ENCODE results near the gene PTPRN2.

Gene PTPRN2

DNA sequence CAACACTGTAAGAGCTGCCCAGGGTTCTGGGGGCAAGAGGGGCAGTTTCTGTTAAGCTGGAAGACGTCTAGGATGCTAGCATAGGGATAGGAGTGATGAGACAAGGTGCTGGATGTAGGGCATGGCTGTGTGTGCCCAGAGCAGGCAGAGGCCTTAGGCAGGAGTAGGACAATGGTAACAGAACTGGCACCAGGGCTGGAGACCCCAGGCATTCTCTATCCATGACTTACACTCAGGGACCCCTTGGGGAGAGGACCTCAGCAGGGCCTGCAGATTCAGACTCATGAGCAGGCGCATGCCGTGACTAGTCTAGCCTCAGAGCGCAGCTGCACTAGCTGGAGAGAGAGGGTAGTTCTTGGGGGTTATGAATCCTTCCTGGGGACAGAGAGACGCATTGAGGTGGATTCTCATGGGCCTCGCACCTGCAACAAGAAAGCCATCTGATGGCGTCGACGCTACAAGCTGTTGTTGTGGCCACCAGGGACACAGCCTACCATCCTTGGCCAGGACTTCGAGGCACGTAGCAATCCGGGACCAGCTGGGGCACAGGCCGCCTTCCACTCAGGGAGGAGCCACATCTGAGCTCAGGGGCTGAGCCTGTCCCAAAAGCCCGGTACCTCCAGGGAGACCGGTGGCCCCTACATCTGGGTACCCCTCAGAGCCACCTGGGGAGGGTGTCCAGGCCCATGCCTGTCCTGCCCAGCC lies 474.1 kb downstream of the PTPRN2 start:
- DNase-seq (ENCODE audit: low spot score), result no peak

DNA sequence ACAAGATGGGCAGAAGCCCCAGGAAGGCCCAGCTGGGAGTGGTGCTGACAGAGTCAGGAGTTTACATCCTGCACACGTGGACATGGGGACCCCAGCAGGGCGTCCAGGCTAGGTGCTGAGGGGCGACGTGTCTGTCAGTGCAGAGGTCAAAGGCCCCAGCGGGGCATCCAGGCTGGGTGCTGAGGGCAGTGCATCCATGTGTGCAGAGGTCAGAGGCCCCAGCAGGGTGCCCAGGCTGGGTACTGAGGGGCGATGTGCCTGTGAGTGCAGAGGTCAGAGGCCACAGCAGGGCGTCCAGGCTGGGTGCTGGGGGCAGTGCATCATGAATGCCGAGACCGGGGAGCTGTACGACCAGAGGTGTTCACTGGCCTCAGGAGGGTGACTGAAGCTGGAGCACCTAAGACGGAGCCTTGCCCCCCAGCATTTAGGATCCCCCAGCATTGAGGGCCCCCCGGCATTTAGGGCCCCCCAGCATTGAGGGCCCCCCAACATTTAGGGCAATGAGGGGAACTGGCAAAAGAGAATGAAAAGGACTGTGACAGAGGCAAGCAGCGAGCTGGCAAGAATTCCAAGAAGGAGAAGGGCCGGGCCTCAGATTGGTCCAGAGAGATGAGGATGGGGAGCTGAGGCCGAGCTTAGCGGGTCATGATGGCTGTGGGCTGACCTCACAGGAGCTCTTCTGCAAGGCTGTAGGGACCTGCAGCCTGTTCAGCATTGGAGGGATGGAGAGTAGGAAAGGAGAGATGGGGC lies 474.9 kb downstream of the PTPRN2 start:
- DNase-seq (ENCODE audit: low spot score), result no peak

DNA sequence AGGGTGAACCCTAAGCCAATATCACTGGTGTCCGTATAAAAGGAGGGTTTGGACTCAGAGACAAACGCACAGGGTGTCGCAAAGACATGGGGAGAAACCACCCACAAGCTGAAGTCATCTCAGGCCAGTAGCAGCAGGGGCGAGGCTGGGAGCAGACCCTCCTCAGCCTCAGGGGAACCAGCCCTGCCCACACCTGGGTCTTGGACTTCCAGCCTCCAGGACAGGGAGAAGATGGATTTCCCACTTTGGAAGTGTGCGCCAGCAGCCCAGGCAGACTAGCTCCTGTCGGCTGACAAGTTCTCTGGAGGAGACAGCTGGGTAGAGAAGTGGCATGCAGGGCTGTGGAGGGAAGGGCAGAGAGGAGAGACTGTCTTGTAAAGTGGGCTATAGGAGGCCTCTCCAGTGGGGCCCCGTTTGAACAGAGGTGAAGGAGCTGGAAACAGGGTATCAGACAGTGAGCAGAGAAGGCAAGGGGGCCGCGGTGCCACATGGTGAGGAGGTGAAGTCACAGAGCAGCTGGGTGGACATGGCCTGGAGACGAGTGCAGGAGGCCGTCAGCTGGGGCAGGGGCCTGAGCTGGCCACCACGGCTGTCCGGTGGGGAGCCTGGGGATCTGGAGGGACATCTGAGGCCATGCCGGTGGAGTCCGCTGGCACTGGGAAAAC lies 475.6 kb downstream of the PTPRN2 start:
- peak; percentile 21 for DNase-seq (ENCODE audit: low spot score)

DNA sequence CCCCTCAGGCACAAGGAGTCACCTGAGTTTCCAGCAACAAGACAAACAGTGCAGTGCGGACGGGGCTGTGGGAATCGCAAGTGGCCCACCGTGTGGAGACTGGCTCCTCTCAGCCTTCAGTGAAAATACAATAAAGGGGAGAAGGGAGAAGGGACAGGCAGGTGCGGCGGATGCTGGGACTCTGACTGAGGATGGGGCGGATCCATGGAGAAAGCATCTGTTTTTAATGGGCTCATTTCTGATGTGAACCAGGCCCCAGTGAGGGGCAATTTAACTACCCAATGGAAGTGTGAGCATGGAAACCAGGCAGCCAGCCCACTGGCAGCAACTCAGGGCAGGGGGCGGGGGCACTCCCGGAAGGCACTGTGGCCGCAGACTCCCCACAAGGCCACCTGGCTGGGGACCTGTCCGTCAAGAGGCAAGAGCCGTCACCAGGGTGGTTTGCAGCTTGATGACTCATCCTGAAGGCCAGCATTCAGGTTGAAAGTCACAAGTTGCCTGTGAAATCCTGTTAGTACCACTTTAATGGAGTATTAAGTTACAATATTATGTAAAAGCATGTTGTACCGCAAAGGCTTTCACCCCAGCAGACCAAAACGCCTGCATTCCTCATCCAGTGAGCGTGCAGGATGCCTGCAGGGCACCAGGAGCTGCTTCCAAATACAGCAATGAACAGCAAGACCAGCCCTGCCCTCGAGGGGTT lies 476.4 kb downstream of the PTPRN2 start:
- DNase-seq (ENCODE audit: low spot score), result no peak

DNA sequence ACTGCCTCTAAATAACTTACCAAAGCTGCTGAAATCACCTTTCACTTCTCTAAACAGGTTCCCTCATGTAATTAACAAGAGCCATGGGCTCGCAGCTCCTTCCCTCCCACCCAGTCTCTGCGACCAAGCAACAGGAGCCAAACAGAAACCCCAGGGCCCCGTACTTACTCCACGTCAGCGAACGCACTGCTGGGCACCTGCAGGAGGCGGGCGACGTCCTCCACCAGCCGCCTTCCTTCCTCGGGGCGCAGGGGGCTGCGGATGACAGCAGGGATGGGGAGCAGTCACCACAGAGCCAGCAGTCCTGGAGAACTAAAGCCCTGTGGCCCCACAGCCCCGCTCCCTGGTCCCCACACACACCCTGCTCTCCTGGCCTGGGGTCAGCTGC lies 477.0 kb downstream of the PTPRN2 start:
- DNase-seq (ENCODE audit: low spot score), result no peak

DNA sequence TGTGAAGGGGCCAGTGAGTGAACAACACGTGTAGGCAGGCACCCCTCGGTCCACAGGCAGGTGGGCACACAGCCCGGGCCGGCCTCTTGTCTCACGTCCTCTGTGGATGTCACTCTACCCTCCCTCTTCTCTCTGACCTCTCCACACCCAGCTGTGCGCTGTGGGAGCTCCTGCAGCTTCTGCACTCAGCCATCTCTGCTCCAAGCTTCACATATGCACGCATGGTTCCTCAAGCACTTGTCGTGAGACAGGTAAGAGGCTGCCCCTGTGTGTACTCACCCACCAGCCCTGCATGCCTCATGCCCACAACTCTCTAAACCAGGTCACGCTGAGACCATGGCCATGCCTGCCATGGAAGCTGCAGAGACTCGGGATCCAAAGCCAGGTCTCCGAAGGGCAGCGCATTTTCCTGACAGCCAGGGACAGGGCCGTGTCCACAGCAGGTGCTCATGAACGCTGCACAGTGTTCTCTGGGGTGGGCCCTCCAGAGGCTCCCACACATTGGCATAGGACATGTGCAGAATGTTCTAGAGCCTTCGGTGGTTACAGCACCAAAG lies 477.5 kb downstream of the PTPRN2 start:
- no peak for DNase-seq (ENCODE audit: low spot score)

DNA sequence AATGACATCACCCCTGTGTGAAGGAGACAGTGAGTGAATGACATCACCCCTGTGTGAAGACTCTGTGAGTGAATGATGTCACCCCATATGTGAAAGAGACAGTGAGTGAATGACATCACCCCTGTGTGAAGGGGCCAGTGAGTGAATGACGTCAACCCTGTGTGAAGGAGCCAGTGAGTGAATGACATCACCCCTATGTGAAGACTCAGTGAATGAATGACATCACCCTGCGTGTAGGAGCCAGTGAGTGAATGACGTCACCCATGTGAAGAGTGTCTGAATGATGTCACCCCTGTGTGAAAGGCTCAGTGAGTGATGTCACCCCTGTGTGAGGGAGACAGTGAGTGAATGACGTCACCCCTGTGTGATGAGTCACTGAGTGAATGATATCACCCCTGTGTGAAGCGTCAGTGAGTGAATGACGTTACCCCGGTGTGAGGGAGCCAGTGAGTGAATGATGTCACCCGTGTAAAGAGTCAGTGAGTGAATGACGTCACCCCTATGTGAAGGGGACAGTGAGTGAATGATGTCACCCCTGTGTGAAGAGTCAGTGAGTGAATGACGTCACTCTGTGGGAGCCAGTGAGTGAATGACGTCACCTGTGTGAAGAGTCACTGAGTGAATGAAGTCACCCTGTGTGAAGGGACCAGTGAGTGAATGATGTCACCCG lies 478.1 kb downstream of the PTPRN2 start:
- no peak for DNase-seq (ENCODE audit: low spot score)

DNA sequence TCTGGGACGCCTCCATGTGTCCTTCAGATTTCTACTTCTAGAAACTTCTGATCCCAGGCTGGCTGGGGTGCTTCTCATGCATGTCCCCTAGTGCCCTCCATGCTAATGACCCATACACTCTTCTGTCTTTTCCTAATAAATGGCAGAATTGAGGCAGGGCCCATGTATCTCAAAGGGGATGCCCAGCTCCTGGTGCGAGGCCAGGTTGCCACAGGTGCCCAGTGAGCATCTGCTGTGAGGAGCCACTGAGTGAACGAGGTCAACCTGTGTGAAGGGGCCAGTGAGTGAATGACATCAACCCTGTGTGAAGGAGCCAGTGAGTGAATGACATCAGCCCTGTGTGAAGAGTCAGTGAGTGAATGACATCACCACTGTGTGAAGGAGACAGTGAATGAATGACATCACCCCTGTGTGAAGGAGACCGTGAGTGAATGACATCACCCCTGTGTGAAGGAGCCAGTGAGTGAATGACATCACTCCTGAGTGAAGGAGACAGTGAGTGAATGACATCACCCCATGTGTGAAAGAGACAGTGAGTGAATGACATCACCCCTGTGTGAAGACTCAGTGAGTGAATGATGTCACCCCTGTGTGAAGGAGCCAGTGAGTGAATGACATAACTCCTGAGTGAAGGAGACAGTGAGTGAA lies 478.9 kb downstream of the PTPRN2 start:
- no peak for DNase-seq (ENCODE audit: low spot score)

DNA sequence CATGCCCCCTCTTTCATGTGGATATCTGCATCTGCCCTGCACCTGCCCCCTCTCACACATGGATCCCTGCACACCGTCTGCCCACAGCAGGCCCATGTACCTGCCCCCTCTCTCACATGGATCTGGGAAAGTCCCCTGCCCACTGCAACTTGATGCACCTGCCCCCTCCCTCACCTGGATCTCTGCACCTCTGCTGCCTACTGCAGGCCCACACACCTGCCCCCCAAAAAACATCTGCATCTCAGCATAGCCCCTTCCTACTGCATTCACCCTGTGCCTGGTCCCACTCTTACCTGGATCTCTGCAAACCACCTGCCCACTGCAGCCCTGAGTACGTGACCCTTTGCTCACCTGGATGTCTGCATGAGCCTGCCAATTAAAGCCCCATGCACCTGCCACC lies 479.8 kb downstream of the PTPRN2 start:
- no peak for DNase-seq (ENCODE audit: low spot score)

DNA sequence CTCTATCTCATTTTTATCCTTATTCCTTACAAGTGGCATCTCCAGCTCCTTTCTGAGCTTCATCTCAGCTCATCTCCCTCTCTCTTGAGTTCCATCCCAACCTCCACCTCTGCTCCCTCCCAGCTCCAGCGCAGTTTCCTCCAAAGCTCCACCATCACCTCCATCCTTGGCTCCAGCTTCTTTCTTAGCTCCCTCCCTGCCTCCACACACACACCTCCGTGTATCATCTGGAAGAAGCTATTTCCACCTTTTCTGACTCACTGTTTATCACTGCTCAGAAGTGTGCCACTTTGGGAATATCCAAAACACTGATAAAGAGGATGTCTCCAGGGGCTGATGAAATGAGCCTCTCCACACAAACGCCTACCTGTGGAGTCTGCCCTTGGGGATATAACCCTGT lies 481.4 kb downstream of the PTPRN2 start:
- DNase-seq (ENCODE audit: low spot score), result no peak

DNA sequence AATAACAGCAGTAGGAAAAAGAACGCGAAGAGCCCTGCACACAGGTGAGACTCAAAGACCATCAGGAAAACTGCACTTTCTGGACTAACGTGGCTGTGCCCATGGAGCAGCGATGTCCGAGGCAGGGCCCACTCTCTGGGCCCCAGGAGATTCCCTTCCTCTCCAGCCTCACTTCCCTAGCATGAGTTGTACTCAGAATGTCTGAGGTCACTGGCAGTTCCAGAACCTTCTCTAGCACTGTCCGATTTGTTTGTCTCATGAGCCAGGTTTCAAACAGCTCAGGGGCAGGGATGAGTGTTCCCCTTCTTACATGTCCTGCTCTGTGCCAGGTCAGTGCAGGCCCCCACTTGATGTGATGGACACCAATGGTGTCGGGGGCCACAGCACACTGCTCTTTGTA lies 484.2 kb downstream of the PTPRN2 start:
- DNase-seq (ENCODE audit: low spot score), result no peak

DNA sequence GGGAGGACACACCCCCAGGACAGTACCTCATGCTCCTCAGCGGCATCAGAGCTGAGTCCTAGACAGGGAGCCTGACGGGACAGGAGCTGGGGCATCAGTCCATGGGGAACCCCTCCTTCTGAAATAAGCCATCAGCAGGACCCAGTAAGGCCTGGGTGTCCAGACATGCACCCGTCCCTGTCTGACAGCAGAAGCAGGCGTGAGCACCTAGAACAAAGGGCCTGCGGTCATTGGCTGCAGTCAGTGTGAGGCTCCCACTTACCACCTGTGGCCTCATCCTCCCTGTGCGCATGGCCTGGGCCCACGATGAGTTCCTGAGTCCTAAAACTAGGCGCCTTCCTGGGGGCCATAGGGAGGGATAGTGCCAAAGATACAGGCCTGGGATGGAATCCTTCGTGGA lies 484.7 kb downstream of the PTPRN2 start:
- no peak for DNase-seq (ENCODE audit: low spot score)

DNA sequence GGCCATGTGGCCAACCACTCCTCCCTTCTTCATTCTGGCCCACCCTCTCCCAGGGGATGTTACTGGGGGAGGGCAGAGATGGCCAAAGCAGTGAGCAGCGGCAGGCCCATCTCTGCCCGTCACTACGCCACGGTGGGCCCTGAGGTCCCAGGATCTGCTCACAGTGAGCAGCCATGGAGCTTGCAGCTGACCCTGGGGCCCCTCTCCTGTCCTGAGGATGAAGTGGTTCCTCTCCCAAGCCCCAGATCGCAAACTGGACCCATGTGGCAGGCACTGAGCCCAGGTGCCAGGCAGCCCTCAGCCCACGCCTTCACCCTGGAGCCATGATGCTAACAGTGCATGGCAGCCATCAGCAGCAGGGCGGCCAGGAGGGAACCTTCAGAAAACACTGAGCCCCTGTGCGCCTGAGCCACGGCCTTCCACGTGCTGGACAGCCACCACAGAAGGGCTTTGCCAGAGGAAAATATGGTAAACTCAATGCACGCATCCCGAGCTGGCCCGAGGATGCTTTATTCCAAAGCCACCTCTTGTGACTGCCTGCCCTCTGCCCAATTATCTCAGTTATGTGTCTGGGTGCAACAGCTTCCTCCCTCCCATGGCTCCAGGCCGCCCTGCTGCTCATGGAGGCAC lies 485.7 kb downstream of the PTPRN2 start:
- DNase-seq (ENCODE audit: low spot score), result no peak

DNA sequence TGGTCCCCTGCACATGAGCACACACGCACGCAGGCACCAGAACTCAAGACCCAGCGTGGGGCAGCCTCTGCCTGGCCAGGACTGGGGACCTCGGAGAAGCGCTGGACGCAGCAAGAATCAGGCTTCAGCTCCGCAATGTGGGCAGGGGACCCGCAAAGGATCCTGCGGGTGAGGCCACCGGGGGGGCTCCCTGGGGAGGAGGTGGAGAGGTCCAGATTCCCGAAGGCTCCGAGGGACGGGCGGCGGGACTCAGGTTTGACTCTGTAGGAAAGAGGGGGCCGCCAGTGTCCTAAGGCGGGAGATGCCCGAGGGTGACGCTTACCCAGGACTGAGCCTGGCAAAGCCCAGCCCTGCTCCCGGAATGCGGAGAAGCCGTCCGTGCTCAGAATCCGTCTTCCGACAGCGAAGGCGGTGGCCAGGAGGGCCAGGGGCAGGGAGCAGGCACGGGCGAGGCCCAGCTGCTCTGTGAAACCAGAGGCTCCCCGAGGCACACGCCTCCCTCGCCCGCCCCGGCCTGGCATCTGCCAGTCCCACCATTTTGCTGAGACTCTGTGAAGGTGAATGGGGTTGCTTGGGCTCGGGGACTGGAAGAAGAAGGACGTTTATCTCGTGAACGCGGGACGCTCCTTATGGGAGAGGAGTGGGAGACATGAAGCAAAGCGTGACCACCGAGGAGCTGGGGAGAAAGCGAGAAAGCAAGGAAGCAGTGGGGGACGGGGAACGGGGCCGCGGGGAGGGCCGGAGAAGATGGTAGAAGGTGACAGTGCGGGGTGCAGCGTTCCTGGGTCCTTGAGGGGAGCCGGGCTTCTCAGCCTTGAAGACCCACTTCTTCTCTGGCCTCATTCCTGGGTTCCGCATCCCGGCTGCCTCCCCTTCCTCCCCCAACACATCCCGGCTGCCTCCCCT lies 489.2 kb downstream of the PTPRN2 start:
- DNase-seq (ENCODE audit: low spot score), result no peak

DNA sequence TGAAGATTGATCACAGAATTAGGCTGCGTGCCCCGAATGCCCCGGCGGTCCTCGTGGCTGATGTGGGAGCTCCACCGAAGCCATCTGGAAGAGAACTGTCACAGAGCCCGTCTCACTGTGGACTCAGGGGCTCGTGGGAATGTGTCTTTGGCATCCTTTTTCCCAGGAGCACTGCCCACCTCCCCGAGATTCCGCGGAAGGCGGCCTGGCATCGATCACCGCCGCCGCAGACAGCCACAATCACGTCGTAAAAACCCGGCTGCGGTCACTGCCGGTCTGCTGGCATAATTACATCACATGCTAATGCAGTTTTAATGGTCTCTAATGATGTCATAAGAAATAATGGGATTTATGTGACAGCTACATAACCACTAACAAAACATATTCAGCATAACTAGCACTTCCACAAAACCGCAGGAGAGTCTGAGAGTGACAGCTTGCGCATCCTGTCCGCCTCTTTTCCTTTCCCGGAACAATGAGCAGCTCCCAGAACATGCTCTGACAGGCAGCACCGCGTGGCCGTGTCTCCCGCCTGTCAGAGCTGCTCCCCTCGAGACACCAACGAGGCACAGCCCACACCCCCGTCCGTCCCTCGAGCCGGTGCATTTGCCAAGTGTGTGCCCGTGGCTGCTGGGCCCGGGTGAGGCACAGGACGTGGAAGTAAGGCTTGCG lies 490.0 kb downstream of the PTPRN2 start:
- DNase-seq (ENCODE audit: low spot score), result no peak

DNA sequence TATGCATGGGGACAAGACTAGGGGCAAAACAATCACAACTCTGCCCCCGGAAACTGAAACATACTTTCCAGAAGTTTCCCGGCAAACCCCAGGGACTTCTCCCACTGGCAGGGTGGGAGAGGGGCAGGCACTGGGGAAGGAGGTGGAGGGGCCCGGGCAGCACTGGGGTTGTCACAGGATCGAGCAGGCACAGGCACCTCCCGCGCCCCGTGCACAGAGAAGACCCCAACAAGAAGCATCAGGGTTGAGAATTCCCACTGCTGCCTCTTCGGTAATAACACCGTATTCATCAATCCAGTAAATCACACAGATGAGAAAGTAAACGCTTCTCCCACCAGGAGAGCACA lies 490.5 kb downstream of the PTPRN2 start:
- no peak for DNase-seq (ENCODE audit: low spot score)

DNA sequence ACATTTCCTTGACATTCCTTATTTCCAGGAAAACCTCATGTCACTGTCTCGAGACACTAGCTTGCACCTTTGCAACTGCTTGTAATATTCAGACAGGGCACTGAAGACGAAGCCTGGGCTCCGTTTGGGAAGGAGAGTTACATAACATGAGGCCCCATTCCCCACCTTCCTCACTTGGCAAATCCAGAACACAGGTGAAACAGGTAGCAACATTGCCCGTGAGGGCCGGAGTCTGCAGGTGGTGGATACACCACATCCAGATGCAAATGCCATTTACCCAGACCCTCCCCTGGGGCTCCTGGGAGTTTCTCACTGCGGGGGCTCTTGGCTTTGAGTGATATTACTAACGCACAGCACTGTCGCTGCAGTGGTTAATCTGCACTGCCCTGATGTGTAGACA lies 491.0 kb downstream of the PTPRN2 start:
- DNase-seq (ENCODE audit: low spot score), result peak; percentile 30

DNA sequence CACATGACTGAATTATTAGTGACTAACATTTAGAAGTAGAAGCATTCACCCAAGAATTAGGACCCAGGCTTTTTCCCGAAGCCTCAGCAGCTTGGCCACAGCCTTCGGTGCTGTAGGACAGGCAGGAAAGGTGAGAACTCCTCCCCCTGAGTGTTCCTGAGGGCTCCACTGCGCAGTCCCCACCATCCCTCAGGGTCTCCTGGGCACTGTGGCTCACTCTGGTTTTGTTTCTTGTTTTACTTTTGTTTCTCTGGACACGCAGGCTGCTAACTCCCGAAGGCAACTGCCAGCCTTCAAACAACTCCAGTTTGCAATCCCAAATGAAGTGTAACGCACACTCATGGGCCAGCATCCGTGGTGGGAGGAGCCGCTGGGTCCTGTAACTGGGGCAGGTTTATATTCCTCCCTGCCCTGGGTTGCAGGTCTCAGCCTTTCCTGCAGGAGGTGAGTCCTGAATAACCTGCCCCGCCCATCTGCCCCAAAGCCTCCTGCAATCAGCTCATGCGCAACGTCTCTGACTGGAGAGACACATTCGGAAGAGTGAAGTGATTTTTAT lies 492.9 kb downstream of the PTPRN2 start:
- DNase-seq (ENCODE audit: low spot score), result peak; percentile 41

DNA sequence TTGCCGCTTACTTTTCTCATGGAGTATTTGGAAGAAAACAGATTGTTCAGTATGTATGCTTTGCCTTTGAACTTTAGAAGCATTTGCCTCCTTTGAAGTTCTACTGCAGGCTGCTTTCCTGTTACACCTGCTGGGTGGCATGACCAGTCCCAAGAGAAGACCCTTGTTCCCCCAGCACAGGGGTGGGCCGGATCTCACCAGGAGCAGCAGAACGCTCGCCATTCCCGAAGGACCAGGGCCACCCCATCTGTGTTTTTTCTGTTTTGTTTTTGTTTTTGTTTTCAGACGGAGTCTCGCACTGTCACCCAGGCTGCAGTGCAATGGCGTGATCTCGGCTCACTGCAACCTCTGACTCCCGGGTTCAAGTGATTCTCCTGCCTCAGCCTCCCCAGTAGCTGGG lies 493.6 kb downstream of the PTPRN2 start:
- DNase-seq (ENCODE audit: low spot score), result no peak
